ENCODE measurements around the gene SRGAP1.

- no peak for TF ChIP-seq EZH2 (IDR thresholded peaks at IDR 0.05; ENCODE audit: borderline replicate concordance, low read length)
- no peak for TF ChIP-seq CTCF (IDR thresholded peaks at IDR 0.05; ENCODE audit: low read length)
Measured at GRCh38 chr12:64001439-64001838, 156.9 kb downstream of the SRGAP1 start.

Data from OCI-LY1 (cell line).